ENCODE results near the gene KCTD21. TPM values are rescaled to one million over a fixed set of nuclear protein-coding genes. Genes with fewer than 3 reads are reported as not detected.

Gene KCTD21
- total and polyA plus RNA-seq, 2 experiments from 2014 or later = 5.7 to 13.1 TPM

DNA sequence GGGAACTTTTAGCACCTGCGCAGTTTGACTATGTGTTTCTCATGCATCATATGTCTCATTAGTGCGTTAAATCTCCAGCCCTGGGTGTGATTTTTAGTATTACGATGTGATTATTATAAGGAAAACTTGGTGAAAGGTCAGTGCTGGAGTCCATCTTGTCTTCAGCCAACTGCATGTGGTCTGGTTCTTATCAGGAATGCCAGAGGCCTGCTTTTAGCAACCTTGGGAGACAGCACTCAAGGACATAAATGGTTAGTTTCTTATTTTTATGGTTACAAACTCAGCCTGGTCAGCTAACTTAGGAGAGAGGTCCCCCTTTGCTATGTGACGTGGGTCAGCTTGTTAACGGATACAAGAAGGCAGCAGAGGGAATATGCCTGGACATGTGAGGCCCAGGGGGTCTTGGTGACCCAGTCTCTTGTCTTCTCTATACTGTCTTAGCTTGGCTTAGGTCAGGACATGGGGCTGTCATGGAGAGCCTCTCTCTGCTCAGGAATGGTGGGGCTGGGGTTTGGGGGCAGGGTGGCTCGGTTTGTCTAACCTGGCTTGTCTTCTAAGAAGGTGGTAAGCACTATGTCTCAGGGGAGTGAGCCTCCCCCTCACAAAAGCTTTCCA is 21.5 kb downstream of the KCTD21 start:
- Histone ChIP-seq H3K36me3 (ENCODE audit: low read depth) (no peaks in the 10 kb centered on the region), H3K79me2 (ENCODE audit: insufficient read depth) (no peaks in the 10 kb centered on the region), H3K4me3 (no peak overlapping the region), H3K9ac (no peak overlapping the region), H3K27me3 (replicated peaks; ENCODE audit: insufficient read depth) (no peaks in the 10 kb centered on the region), H4K20me1 (ENCODE audit: insufficient read depth) (no peaks in the 10 kb centered on the region), H3K9me2 (ENCODE audit: insufficient read depth) (no peaks in the 10 kb centered on the region), H3K4me1 (ENCODE audit: insufficient read depth) (peaks cover 18% of the 10 kb centered on the region), H2AFZ (no peak overlapping the region), H3K4me2 (ENCODE audit: unreplicated experiment) (no peak overlapping the region), H3K9me3 (ENCODE audit: low read depth) (no peaks in the 10 kb centered on the region), H3K27ac (no peak overlapping the region), H3F3A (ENCODE audit: insufficient read depth) (peaks cover 20% of the 10 kb centered on the region)
- TF ChIP-seq EZH2phosphoT487 (IDR thresholded peaks at IDR 0.05; ENCODE audit: insufficient read depth, low read depth) = no peak
- no peak for TF ChIP-seq EZH2 (IDR thresholded peaks at IDR 0.05; ENCODE audit: insufficient read depth, poor library complexity, severe bottlenecking)
- 97% methylated on average over 6 of the region's 6 CpGs for WGBS, 2 experiments (ENCODE audit: low coverage in 1 of 2, low lambda C conversion rate in 2 of 2, missing lambda C conversion rate in 2 of 2)
- in situ Hi-C loops (cut with MboI) = no loop called here
- DNase-seq = no peak

DNA sequence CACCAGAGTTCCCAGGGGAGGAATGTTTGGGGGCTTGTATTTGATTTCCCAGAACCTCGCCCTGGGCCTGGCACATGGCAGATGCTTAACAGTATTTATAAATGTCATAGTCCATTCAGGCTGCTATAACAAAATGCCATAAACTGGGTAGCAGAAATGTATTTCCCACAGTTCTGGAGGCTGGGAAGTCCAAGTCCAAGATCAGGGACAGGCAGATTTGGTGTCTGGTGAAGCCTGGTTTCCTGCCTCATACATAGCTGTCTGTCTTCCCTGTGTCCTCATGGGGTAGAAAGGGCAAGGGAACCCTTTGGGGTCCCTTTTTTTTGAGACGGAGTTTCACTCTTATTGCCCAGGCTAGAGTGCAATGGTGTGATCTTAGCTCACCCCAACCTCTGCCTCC is 24.0 kb downstream of the KCTD21 start:
- no peak overlapping the region for H2AFZ ChIP-seq
- peaks cover 13% of the 10 kb centered on the region for H3K4me1 ChIP-seq (ENCODE audit: insufficient read depth)
- in situ Hi-C loops (cut with MboI) = no loop called here
- H3K9me3 ChIP-seq (ENCODE audit: low read depth) = no peaks in the 10 kb centered on the region
- no peak for DNase-seq
- H3K79me2 ChIP-seq (ENCODE audit: insufficient read depth) = no peaks in the 10 kb centered on the region
- H4K20me1 ChIP-seq (ENCODE audit: insufficient read depth) = no peaks in the 10 kb centered on the region
- TF ChIP-seq EZH2phosphoT487 (IDR thresholded peaks at IDR 0.05; ENCODE audit: insufficient read depth, low read depth) (no peak), EZH2 (IDR thresholded peaks at IDR 0.05; ENCODE audit: insufficient read depth, poor library complexity, severe bottlenecking) (no peak)
- no peaks in the 10 kb centered on the region for H3K27me3 ChIP-seq (replicated peaks; ENCODE audit: insufficient read depth)
- H3K36me3 ChIP-seq (ENCODE audit: low read depth) = no peaks in the 10 kb centered on the region
- no peak overlapping the region for H3K9ac ChIP-seq
- 98 to 100% methylated on average over 1 to 2 of the region's 2 CpGs for WGBS, 2 experiments (ENCODE audit: low coverage in 1 of 2, low lambda C conversion rate in 2 of 2, missing lambda C conversion rate in 2 of 2)
- H3K4me2 ChIP-seq (ENCODE audit: unreplicated experiment) = no peak overlapping the region
- no peak overlapping the region for H3K4me3 ChIP-seq
- peaks cover 7% of the 10 kb centered on the region; the same call in 1 of the 2 replicates for H3F3A ChIP-seq (ENCODE audit: insufficient read depth)
- H3K27ac ChIP-seq = no peak overlapping the region
- no peaks in the 10 kb centered on the region for H3K9me2 ChIP-seq (ENCODE audit: insufficient read depth)

DNA sequence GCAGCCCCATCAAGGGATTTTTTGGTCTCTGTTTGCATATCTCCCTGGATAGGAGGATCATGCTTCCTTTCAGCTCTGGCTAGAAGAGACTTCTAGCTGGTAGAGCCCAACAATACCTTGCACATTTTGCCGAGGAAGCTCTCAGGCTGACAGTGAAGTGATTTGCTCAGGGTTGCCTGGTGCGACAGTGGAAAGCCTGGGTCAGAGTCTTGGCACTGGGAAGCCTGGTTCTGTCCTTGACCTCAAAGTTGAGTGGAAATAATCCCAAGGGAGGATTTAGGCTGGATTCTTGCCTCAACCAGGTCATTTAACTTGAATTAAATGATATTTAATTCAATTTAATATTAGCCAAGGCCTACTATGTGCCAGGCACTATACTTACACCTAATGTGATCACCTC is 24.6 kb downstream of the KCTD21 start:
- no peaks in the 10 kb centered on the region for H4K20me1 ChIP-seq (ENCODE audit: insufficient read depth)
- H3K79me2 ChIP-seq (ENCODE audit: insufficient read depth) = no peaks in the 10 kb centered on the region
- H2AFZ ChIP-seq = no peak overlapping the region
- H3K4me1 ChIP-seq (ENCODE audit: insufficient read depth) = peaks cover 7% of the 10 kb centered on the region
- H3K27ac ChIP-seq = no peak overlapping the region
- in situ Hi-C loops (cut with MboI) = no loop called here
- H3K9ac ChIP-seq = no peak overlapping the region
- H3K4me3 ChIP-seq = no peak overlapping the region
- no peaks in the 10 kb centered on the region for H3K27me3 ChIP-seq (replicated peaks; ENCODE audit: insufficient read depth)
- H3K4me2 ChIP-seq (ENCODE audit: unreplicated experiment) = no peak overlapping the region
- TF ChIP-seq EZH2 (IDR thresholded peaks at IDR 0.05; ENCODE audit: insufficient read depth, poor library complexity, severe bottlenecking) = no peak
- no peak for TF ChIP-seq EZH2phosphoT487 (IDR thresholded peaks at IDR 0.05; ENCODE audit: insufficient read depth, low read depth)
- no peak for DNase-seq
- H3F3A ChIP-seq (ENCODE audit: insufficient read depth) = 0 out of 2 replicates have a peak, but pooled peaks cover 6% of the 10 kb centered on the region
- 68 to 70% methylated on average over 2 of the region's 2 CpGs for WGBS, 2 experiments (ENCODE audit: low coverage in 1 of 2, low lambda C conversion rate in 2 of 2, missing lambda C conversion rate in 2 of 2)
- H3K9me2 ChIP-seq (ENCODE audit: insufficient read depth) = no peaks in the 10 kb centered on the region
- no peaks in the 10 kb centered on the region for H3K9me3 ChIP-seq (ENCODE audit: low read depth)
- H3K36me3 ChIP-seq (ENCODE audit: low read depth) = no peaks in the 10 kb centered on the region

DNA sequence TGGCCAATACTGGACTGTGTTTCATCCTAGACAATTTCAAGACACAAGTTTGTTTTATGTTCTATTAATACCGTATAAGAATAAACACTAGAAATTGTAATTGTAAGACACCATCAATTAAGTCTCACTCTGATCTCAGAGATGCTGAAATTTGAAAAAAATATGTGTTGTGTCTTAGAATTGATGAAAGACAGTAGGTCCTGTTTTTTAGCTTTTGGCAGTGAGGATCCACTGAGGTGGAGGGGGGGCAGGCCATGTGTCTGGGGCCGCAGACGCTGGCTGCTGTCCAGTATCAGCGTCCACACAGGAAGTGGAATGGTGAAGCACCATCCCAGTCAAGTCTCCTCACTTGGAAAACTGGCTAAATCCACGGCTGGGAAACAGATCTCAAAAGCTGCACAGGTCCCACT is 26.5 kb downstream of the KCTD21 start:
- no peak for DNase-seq

More for the DNA sequence above, 26.5 kb downstream of the KCTD21 start:
- Histone ChIP-seq H3K79me2 (ENCODE audit: insufficient read depth) (no peaks in the 10 kb centered on the region), H3K9me2 (ENCODE audit: insufficient read depth) (no peaks in the 10 kb centered on the region), H3K27ac (no peak overlapping the region), H3K4me3 (no peak overlapping the region), H2AFZ (no peak overlapping the region), H3K27me3 (replicated peaks; ENCODE audit: insufficient read depth) (no peaks in the 10 kb centered on the region), H3K9ac (no peak overlapping the region), H3K36me3 (ENCODE audit: low read depth) (no peaks in the 10 kb centered on the region), H3K4me2 (ENCODE audit: unreplicated experiment) (no peak overlapping the region), H3K4me1 (ENCODE audit: insufficient read depth) (no peaks in the 10 kb centered on the region), H3K9me3 (ENCODE audit: low read depth) (no peaks in the 10 kb centered on the region), H3F3A (ENCODE audit: insufficient read depth) (no peaks in the 10 kb centered on the region), H4K20me1 (ENCODE audit: insufficient read depth) (no peaks in the 10 kb centered on the region)
- TF ChIP-seq EZH2 (IDR thresholded peaks at IDR 0.05; ENCODE audit: insufficient read depth, poor library complexity, severe bottlenecking) (no peak), EZH2phosphoT487 (IDR thresholded peaks at IDR 0.05; ENCODE audit: insufficient read depth, low read depth) (no peak)
- in situ Hi-C loops (cut with MboI) = no loop called here
- 38 to 39% methylated on average over 5 of the region's 5 CpGs for WGBS, 2 experiments (ENCODE audit: low coverage in 1 of 2, low lambda C conversion rate in 2 of 2, missing lambda C conversion rate in 2 of 2)
